ENCODE measurements around the gene CXorf58.

Gene CXorf58

DNA sequence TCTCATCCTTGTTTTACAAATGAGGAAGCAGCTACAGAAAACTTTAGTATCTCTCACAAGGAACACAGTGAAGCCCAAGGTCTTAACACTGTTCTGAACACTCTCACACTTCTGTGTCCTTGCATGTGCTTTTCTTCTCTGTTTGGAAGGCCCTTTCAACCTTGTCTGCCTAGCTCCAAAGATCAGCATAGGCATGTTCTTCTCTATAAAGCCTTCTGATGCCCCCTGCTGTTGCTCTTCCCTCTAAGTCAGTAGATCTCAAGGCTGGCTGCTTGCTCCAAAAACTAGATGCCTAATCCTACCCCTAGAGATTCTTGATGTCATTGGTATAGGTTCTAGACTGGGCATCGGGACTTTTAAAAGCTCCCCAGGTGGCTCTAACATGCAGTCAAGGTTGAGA lies 6.0 kb upstream of the CXorf58 start:
- peak; percentile 32 for TF ChIP-seq CTCF (IDR thresholded peaks at IDR 0.05; ENCODE audit: insufficient read depth, missing control alignments)
- DNase-seq (ENCODE audit: insufficient read length, low spot score) = no peak
- FAIRE-seq = no peak

DNA sequence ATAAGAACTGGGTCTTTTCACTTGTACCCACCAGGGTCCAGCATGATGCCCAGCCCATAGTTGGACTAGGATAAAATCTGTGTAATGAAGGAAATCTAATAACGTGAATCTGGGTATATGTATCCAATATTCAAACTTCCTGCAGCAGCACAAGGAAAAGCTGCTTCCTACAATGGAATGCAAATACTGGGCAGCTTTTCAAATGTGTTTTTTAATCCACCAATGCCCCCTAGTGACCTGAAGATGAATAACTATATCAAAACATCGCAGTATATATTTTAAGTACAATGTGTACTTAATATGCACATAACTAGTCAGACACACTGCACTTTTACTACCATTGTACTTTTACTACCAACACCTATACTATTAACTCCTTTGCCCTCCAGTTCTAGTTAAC lies 5.4 kb upstream of the CXorf58 start:
- FAIRE-seq (no peak), DNase-seq (ENCODE audit: insufficient read length, low spot score) (no peak)
- TF ChIP-seq CTCF (IDR thresholded peaks at IDR 0.05; ENCODE audit: insufficient read depth, missing control alignments) = peak; percentile 48

- DNase-seq (ENCODE audit: insufficient read length, low spot score) (no peak), FAIRE-seq (no peak)
- TF ChIP-seq CTCF (IDR thresholded peaks at IDR 0.05; ENCODE audit: insufficient read depth, missing control alignments) = no peak
Observed at GRCh38 chrX:23904096-23904495, 3.7 kb upstream of the CXorf58 start.

GRCh38 chrX:23907111-23907497 lies 702 bp upstream of the CXorf58 start:
- no peak for DNase-seq (ENCODE audit: insufficient read length, low spot score)
- FAIRE-seq = no peak
- TF ChIP-seq CTCF (IDR thresholded peaks at IDR 0.05; ENCODE audit: insufficient read depth, missing control alignments) = no peak

- peak; percentile 13 for TF ChIP-seq CTCF (IDR thresholded peaks at IDR 0.05; ENCODE audit: insufficient read depth, missing control alignments)
- no peak for DNase-seq (ENCODE audit: insufficient read length, low spot score)
- FAIRE-seq = no peak
Observed at GRCh38 chrX:23908219-23909004, 606 bp downstream of the CXorf58 start.

- no peak for DNase-seq (ENCODE audit: insufficient read length, low spot score)
- FAIRE-seq = no peak
- no peak for TF ChIP-seq CTCF (IDR thresholded peaks at IDR 0.05; ENCODE audit: insufficient read depth, missing control alignments)
Observed at GRCh38 chrX:23911126-23911835, 3.5 kb downstream of the CXorf58 start.

- TF ChIP-seq CTCF (IDR thresholded peaks at IDR 0.05; ENCODE audit: insufficient read depth, missing control alignments) = no peak
- DNase-seq (ENCODE audit: insufficient read length, low spot score) (no peak), FAIRE-seq (no peak)
Observed at GRCh38 chrX:23919148-23919547, 11.3 kb downstream of the CXorf58 start.
